GM12875 (cell line): Measurements from ENCODE around the gene CCL21.

Experiments used
- H3K4me3 ChIP-seq: one replicate; pipeline ENCODE4 v1.5.1; 2011; ENCODE audit warnings: low read depth, low read length, control low read depth
- TF ChIP-seq, protein P1 (sequence below): IDR thresholded peaks from 2 replicates; pipeline ENCODE4 v1.5.1; 2011; ENCODE audit warnings: low read depth, mild to moderate bottlenecking, control low read depth, inconsistent platforms, low read length, moderate library complexity, borderline replicate concordance; ENCODE audit not compliant: insufficient read depth

The CCL21 gene

DNA sequence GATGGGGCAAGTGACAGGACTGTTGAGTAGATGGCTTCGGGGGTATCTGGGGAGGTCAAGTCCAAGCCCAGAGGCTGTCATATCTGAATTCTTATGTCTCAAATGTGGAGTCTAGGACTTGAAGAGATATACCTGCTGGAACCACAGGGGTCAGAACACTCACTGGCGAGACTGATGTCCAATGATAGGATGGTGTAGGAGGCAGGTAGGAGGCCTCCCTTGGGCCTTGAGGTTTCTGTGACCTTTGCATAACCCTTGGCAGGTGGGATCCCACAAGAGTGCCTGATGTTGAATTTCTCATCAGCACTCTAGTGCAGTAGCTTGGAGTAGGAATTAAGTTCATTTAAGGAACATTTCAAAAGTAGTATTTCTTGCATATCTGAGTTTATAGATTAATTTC is 2.8 kb downstream of the CCL21 start:
- TF ChIP-seq, protein P1, sequence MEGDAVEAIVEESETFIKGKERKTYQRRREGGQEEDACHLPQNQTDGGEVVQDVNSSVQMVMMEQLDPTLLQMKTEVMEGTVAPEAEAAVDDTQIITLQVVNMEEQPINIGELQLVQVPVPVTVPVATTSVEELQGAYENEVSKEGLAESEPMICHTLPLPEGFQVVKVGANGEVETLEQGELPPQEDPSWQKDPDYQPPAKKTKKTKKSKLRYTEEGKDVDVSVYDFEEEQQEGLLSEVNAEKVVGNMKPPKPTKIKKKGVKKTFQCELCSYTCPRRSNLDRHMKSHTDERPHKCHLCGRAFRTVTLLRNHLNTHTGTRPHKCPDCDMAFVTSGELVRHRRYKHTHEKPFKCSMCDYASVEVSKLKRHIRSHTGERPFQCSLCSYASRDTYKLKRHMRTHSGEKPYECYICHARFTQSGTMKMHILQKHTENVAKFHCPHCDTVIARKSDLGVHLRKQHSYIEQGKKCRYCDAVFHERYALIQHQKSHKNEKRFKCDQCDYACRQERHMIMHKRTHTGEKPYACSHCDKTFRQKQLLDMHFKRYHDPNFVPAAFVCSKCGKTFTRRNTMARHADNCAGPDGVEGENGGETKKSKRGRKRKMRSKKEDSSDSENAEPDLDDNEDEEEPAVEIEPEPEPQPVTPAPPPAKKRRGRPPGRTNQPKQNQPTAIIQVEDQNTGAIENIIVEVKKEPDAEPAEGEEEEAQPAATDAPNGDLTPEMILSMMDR, result no peak
- H3K4me3 ChIP-seq, result no peak overlapping the region

DNA sequence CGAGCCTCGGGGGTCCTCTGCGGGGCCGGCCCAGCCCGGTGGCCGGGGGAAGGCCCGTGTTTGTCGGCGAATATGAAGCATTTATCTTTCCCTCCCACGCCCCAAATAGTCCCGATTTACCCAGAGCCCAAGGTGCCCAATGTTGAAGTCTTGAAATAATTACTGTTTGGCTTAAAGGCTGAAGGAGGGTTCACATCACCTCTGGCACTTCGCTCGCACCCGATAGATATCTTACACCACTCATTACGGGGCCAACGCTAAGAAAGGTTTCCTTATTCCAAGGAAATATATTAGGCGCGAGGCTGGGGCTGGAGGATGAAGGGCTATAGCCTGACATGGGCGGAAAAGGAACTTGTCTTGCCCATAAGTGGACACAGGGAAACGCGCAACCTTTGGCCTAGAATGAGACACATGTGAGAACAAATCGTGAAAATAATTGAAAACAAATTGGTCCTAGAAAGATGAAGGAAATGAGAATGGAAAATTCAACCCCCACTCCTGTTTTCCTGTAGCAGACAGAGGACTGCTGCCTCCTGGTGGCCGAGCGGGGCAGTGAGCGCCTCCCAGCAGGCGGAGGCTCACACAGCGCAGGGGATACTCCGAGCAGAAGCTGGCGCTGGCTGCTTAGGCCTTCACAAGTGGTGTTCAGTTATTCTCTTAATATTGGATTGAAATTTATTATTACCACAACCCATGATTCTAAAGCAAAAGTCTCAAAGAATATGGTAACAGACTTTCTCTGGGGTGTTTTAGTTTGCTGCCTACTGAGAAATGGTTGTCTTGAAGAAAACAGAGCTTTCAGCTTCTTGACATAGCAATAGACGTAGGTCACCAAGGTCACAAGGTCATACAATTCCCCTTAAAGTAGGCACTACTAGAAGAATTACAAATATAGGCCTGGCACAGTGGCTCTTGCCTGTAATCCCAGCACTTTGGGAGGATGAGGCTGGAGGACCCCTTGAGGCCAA is 7.9 kb downstream of the CCL21 start:
- TF ChIP-seq, protein P1, result peak; percentile 97

DNA sequence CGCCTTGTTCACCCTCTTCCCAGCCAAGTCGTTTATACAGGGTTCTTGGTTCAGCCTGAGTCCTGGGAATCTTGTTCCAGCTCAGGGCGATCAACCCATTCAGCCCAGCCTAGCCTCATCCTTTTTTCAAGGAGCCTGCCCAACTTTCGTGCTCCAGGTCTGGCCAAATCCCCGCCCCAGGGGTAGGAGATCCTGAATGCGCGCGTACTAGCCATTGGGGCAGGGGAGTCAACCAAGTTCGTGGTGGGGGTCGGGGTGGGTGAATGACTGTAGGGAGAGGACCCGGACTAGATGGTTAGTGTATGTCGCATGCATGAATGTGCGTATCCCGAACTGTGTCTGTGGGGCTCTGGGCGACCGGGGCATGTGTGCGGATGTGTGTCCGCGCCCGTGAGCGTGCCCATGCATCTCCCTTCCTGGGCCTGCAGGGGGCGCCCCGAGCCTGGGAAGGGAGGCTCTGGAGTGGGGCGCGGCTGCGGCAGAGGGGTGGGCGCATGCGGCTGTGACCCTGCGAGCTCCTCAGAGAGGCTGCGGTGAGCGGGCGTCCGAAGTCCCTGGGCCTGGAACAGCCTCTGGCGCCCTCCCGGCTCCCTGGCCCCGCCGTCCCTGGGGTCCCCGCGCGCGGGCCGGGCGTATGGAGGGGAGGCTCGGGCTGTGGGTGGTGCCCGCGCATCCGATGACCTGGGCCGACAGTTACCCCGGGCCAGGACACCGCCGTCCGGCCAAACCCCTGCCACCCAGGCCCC is 8.7 kb downstream of the CCL21 start:
- H3K4me3 ChIP-seq, result peak overlapping the region; percentile 5
- TF ChIP-seq, protein P1, result peak; percentile 76

More for the DNA sequence above, 7.9 kb downstream of the CCL21 start:
- H3K4me3 ChIP-seq, result peak overlapping the region; percentile 5

DNA sequence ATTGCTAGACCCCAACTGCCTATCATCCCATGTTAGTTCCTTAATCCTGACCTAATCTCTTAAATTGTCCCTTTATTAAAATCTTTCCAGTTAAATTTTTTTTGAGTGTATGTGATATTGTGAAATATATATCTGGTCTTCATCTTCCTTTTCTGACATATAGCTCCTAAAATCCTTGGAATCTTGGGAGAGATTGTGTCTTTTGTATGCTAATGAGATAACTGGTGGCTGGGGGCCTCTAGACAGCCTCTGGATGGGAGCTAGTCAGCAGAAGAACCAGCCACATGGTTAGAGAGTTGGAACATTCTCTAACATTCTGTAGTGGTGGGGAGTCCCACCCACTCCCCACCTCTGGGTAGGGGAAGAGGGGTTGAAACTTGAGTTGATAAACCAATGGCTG is 15.1 kb downstream of the CCL21 start:
- no peak overlapping the region for H3K4me3 ChIP-seq
- TF ChIP-seq, protein P1, result no peak

DNA sequence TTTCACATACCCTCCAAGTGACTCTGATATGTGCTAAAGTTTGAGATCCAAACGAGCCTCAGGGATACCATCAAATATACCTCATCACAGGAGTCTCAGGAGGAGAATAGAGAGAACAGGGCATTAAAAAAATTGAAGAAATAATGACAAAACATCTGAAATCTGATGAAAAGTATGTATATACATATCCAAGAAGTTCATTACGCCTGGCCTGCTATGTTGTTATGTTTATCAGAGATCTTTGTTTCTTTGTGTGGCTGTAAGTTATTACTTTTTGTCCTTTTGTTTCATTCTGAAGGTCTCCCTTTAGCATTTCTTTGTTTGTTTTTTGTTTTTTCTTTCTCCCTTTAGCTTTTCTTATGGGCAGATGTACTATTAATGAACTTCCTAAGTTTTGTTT is 16.4 kb downstream of the CCL21 start:
- TF ChIP-seq, protein P1, result no peak
- no peak overlapping the region for H3K4me3 ChIP-seq

DNA sequence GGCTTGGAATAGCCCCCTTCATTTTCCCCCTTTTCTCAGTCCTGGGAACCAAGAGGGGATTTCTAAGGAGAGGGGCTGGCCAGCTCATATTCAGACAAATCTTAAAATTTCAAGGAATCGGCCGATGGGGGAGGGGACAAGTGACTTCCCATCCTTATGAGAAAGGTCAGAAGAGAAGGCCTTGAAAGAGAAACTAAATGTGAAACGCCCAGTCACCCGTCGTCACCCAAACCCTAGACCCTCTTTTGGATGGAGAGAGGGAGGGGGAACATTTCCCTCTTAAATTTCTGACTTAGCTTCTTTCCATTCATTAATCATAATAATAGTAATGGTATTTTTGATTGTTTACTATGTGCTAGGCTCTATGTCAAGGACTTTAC is 18.0 kb downstream of the CCL21 start:
- TF ChIP-seq, protein P1, result no peak
- H3K4me3 ChIP-seq, result no peak overlapping the region
